Thyroid gland (tissue), 4 donors: ENCODE data around the gene ATF7IP.

Experiments
- CTCF ChIP-seq, 6 experiments: fragments of 200-600 bp in 3 of 6; fragments of 450-650 bp in 3 of 6; sonication (generic) in 3 of 6; IDR thresholded peaks; one replicate each; pipeline ENCODE4 v1.5.1; 2016 to 2019; ENCODE audit warnings: antibody characterized with exemption in 6 of 6, mild to moderate bottlenecking in 2 of 6, inconsistent platforms in 1 of 6, moderate library complexity in 1 of 6
- POLR2A ChIP-seq, 2 donors: fragments of 450-650 bp; IDR thresholded peaks; one replicate each; pipeline ENCODE4 v1.6.1; 2017; ENCODE audit warnings: antibody characterized with exemption in 2 of 2, mild to moderate bottlenecking in 2 of 2, moderate library complexity in 1 of 2

GRCh38 chr12:14417715-14418114 is 52.2 kb downstream of the ATF7IP start:
- TF ChIP-seq CTCF (IDR thresholded peaks at IDR 0.05): no peak
- TF ChIP-seq POLR2A (IDR thresholded peaks at IDR 0.05): no peak
